ENCODE data around the gene FAT1.

Gene FAT1

GRCh38 chr4:186749611-186750281 lies 26.1 kb upstream of the FAT1 start:
- Histone ChIP-seq H2AFZ (ENCODE audit: low read length) (no peak overlapping the region), H3K9me3 (replicated peaks; ENCODE audit: insufficient read depth, low read length) (no peaks in the 10 kb centered on the region), H3F3A (ENCODE audit: insufficient read depth, low read length) (no peaks in the 10 kb centered on the region), H3K27ac (ENCODE audit: low read length) (no peak overlapping the region), H3K4me1 (ENCODE audit: low read length) (no peaks in the 10 kb centered on the region), H3K9ac (ENCODE audit: low read length) (no peak overlapping the region), H3K4me2 (ENCODE audit: low read depth, low read length) (no peak overlapping the region), H3K36me3 (replicated peaks; ENCODE audit: insufficient read depth, low read length) (no peaks in the 10 kb centered on the region), H3K4me3 (ENCODE audit: low read length) (no peak overlapping the region), H3K9me2 (replicated peaks; ENCODE audit: insufficient read depth, low read length) (no peaks in the 10 kb centered on the region), H4K20me1 (ENCODE audit: insufficient read depth, low read length) (no peaks in the 10 kb centered on the region), H3K79me2 (ENCODE audit: low read length) (no peaks in the 10 kb centered on the region), H3K27me3 (replicated peaks; ENCODE audit: insufficient read depth, low read length) (no peaks in the 10 kb centered on the region)
- TF ChIP-seq, protein P1, sequence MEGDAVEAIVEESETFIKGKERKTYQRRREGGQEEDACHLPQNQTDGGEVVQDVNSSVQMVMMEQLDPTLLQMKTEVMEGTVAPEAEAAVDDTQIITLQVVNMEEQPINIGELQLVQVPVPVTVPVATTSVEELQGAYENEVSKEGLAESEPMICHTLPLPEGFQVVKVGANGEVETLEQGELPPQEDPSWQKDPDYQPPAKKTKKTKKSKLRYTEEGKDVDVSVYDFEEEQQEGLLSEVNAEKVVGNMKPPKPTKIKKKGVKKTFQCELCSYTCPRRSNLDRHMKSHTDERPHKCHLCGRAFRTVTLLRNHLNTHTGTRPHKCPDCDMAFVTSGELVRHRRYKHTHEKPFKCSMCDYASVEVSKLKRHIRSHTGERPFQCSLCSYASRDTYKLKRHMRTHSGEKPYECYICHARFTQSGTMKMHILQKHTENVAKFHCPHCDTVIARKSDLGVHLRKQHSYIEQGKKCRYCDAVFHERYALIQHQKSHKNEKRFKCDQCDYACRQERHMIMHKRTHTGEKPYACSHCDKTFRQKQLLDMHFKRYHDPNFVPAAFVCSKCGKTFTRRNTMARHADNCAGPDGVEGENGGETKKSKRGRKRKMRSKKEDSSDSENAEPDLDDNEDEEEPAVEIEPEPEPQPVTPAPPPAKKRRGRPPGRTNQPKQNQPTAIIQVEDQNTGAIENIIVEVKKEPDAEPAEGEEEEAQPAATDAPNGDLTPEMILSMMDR (IDR thresholded peaks at IDR 0.05; ENCODE audit: low read length), result no peak
- no peak for TF ChIP-seq EZH2phosphoT487 (IDR thresholded peaks at IDR 0.05; ENCODE audit: low read length)
- TF ChIP-seq EZH2 (optimal IDR thresholded peaks at IDR 0.05; ENCODE audit: low read depth, low read length), result no peak
- no peak for DNase-seq

DNA sequence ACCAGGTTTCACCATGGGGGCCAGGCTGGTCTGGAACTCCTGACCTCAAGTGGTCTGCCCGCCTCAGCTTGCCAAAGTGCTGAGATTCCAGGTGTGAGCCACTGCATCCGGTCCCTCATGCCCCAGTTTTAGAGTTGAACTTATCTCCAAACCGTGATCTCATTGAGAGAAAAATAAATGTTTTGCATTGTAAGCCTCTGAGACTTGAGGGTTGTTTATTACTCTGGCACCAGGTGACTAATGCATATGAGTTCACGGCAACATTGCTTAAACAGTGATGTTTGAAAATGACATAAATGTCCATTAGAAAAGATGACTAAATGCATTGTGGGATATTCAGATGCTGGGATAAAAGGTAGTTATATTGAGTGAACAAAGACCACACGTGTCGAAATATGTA lies 22.9 kb upstream of the FAT1 start:
- no peaks in the 10 kb centered on the region for H3F3A ChIP-seq (ENCODE audit: insufficient read depth, low read length)
- no peaks in the 10 kb centered on the region for H3K9me3 ChIP-seq (replicated peaks; ENCODE audit: insufficient read depth, low read length)
- H2AFZ ChIP-seq (ENCODE audit: low read length), result no peak overlapping the region
- no peaks in the 10 kb centered on the region for H3K9me2 ChIP-seq (replicated peaks; ENCODE audit: insufficient read depth, low read length)
- H3K27me3 ChIP-seq (replicated peaks; ENCODE audit: insufficient read depth, low read length), result no peaks in the 10 kb centered on the region
- no peak overlapping the region for H3K27ac ChIP-seq (ENCODE audit: low read length)
- no peaks in the 10 kb centered on the region for H3K79me2 ChIP-seq (ENCODE audit: low read length)
- H3K4me1 ChIP-seq (ENCODE audit: low read length), result no peaks in the 10 kb centered on the region
- no peak overlapping the region for H3K9ac ChIP-seq (ENCODE audit: low read length)
- H3K36me3 ChIP-seq (replicated peaks; ENCODE audit: insufficient read depth, low read length), result no peaks in the 10 kb centered on the region
- DNase-seq, result no peak
- no peak overlapping the region for H3K4me3 ChIP-seq (ENCODE audit: low read length)
- TF ChIP-seq EZH2 (optimal IDR thresholded peaks at IDR 0.05; ENCODE audit: low read depth, low read length) (no peak), EZH2phosphoT487 (IDR thresholded peaks at IDR 0.05; ENCODE audit: low read length) (no peak)
- TF ChIP-seq, protein P1 (IDR thresholded peaks at IDR 0.05; ENCODE audit: low read length), result no peak
- H3K4me2 ChIP-seq (ENCODE audit: low read depth, low read length), result no peak overlapping the region
- no peaks in the 10 kb centered on the region for H4K20me1 ChIP-seq (ENCODE audit: insufficient read depth, low read length)

DNA sequence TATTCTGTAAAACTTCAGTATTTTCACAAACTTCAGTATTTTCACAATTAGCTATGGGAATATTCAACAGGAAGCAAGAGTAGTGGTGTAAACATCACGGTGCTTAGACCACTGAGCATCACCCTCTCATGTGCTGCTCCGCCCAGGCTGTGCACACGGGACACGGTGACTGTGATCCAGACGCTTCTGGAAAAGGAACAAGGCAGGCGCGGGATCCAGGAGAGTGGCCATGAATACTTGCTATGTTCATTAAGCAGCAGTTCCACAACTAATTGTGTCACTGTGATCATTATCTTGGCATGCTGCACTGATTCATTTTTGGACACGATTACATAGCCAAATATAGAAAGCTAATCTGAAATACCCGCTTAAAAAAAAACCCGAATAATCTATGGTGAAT lies 19.6 kb upstream of the FAT1 start:
- Histone ChIP-seq H3K4me1 (ENCODE audit: low read length) (no peaks in the 10 kb centered on the region), H2AFZ (ENCODE audit: low read length) (no peak overlapping the region), H3F3A (ENCODE audit: insufficient read depth, low read length) (no peaks in the 10 kb centered on the region), H3K9me2 (replicated peaks; ENCODE audit: insufficient read depth, low read length) (no peaks in the 10 kb centered on the region), H3K79me2 (ENCODE audit: low read length) (no peaks in the 10 kb centered on the region), H3K27me3 (replicated peaks; ENCODE audit: insufficient read depth, low read length) (no peaks in the 10 kb centered on the region), H3K4me2 (ENCODE audit: low read depth, low read length) (no peak overlapping the region), H3K9me3 (replicated peaks; ENCODE audit: insufficient read depth, low read length) (no peaks in the 10 kb centered on the region), H3K27ac (ENCODE audit: low read length) (no peak overlapping the region), H3K4me3 (ENCODE audit: low read length) (no peak overlapping the region), H3K36me3 (replicated peaks; ENCODE audit: insufficient read depth, low read length) (no peaks in the 10 kb centered on the region), H3K9ac (ENCODE audit: low read length) (no peak overlapping the region), H4K20me1 (ENCODE audit: insufficient read depth, low read length) (no peaks in the 10 kb centered on the region)
- no peak for DNase-seq
- no peak for TF ChIP-seq EZH2 (optimal IDR thresholded peaks at IDR 0.05; ENCODE audit: low read depth, low read length)
- TF ChIP-seq EZH2phosphoT487 (IDR thresholded peaks at IDR 0.05; ENCODE audit: low read length), result no peak
- TF ChIP-seq, protein P1 (IDR thresholded peaks at IDR 0.05; ENCODE audit: low read length), result no peak
